HepG2 (cell line): ENCODE data around the gene IL17RB. TPM values are rescaled to one million over a fixed set of nuclear protein-coding genes. Genes with fewer than 3 reads are reported as not detected.

Experiments
- DR1 ChIP-seq: sonication (generic); formaldehyde crosslinking; IDR thresholded peaks from 2 replicates; pipeline ENCODE4 v1.8.0; 2021; ENCODE audit warnings: mild to moderate bottlenecking, missing genetic modification reagents, inconsistent platforms
- EEA1 ChIP-seq: sonication (generic); formaldehyde crosslinking; IDR thresholded peaks from 2 replicates; pipeline ENCODE4 v1.5.1; 2020; ENCODE audit warnings: mild to moderate bottlenecking, missing genetic modification reagents, borderline replicate concordance
- MED8 ChIP-seq: sonication (generic); formaldehyde crosslinking; IDR thresholded peaks from 2 replicates; pipeline ENCODE4 v1.8.1; 2023; ENCODE audit warnings: mild to moderate bottlenecking, missing genetic modification reagents; ENCODE audit not compliant: insufficient replicate concordance
- ONECUT2 ChIP-seq: sonication (generic); formaldehyde crosslinking; IDR thresholded peaks from 2 replicates; pipeline ENCODE4 v1.4.0; 2020; ENCODE audit warnings: missing genetic modification reagents
- PHF20 ChIP-seq: sonication (generic); formaldehyde crosslinking; IDR thresholded peaks from 2 replicates; pipeline ENCODE4 v1.5.0; 2020; ENCODE audit warnings: mild to moderate bottlenecking, missing genetic modification reagents
- POLR2A ChIP-seq, 2 experiments: IDR thresholded peaks; 2 replicates each; pipeline ENCODE4 v1.6.1; 2011; ENCODE audit warnings: low read depth in 2 of 2, low read length in 2 of 2, mild to moderate bottlenecking in 1 of 2, moderate library complexity in 1 of 2; ENCODE audit not compliant: insufficient read depth in 1 of 2
- POLR2AphosphoS5 ChIP-seq: IDR thresholded peaks from 2 replicates; pipeline ENCODE4 v1.6.1; 2012; ENCODE audit warnings: low read depth, low read length
- REST ChIP-seq, 2 experiments: IDR thresholded peaks; 2 replicates each; pipeline ENCODE4 v1.6.1; 2011 to 2012; ENCODE audit warnings: low read length in 2 of 2, borderline replicate concordance in 1 of 2, low read depth in 1 of 2, mild to moderate bottlenecking in 1 of 2, moderate library complexity in 1 of 2
- RFX5 ChIP-seq: IDR thresholded peaks from 2 replicates; pipeline ENCODE4 v1.6.1; 2011; ENCODE audit warnings: low read depth, low read length, improper control_type of control experiment
- SMC3 ChIP-seq: IDR thresholded peaks from 2 replicates; pipeline ENCODE4 v1.6.1; 2011; ENCODE audit warnings: low read length, improper control_type of control experiment
- SMYD3 ChIP-seq: sonication (generic); formaldehyde crosslinking; IDR thresholded peaks from 2 replicates; pipeline ENCODE4 v1.8.1; 2023; ENCODE audit warnings: mild to moderate bottlenecking, missing genetic modification reagents
- SP2 ChIP-seq: sonication (generic); formaldehyde crosslinking; IDR thresholded peaks from 2 replicates; pipeline ENCODE4 v1.5.1; 2020; ENCODE audit warnings: mild to moderate bottlenecking, missing genetic modification reagents
- YEATS2 ChIP-seq: sonication (generic); formaldehyde crosslinking; IDR thresholded peaks from 2 replicates; pipeline ENCODE4 v1.4.0; 2020; ENCODE audit warnings: missing genetic modification reagents, borderline replicate concordance
- ZNF34 ChIP-seq: sonication (generic); formaldehyde crosslinking; IDR thresholded peaks from 2 replicates; pipeline ENCODE4 v1.4.0; 2020; ENCODE audit warnings: mild to moderate bottlenecking, missing genetic modification reagents, borderline replicate concordance
- ZNF432 ChIP-seq: sonication (generic); formaldehyde crosslinking; IDR thresholded peaks from 2 replicates; pipeline ENCODE4 v1.5.0; 2020; ENCODE audit warnings: missing genetic modification reagents, mild to moderate bottlenecking, borderline replicate concordance
- ZNF850 ChIP-seq: sonication (generic); formaldehyde crosslinking; conservative IDR thresholded peaks from 2 replicates; pipeline ENCODE4 v1.9.0; 2021; ENCODE audit warnings: mild to moderate bottlenecking, missing genetic modification reagents
- ZSCAN21 ChIP-seq: sonication (generic); formaldehyde crosslinking; IDR thresholded peaks from 2 replicates; pipeline ENCODE4 v1.8.0; 2022; ENCODE audit warnings: mild to moderate bottlenecking, missing genetic modification reagents, moderate library complexity, borderline replicate concordance
- polyA plus RNA-seq, 8 experiments: library from polyadenylated mRNA; depleted of rRNA in 3 of 8; stranded (reverse) in 7 of 8; unstranded in 1 of 8; fragments of >200 nt; fragmentation: Illumina TruSeq in 4 of 8; extraction: Trizol in 4 of 8; gene quantifications; 2 replicates each; pipeline versions ENCODE4 v1.2.1 to v1.2.3, GENCODE V29; 2011 to 2016; ENCODE audit warnings: low read depth in 4 of 8, missing spikeins in 1 of 8, mixed read lengths in 1 of 8; ENCODE audit not compliant: insufficient read depth in 1 of 8
- total RNA-seq, 5 experiments: library from RNA; depleted of rRNA; stranded (reverse); fragments of >200 nt; fragmentation: Illumina TruSeq; extraction: Trizol; gene quantifications; 2 replicates each; pipeline ENCODE4 v1.2.3, GENCODE V29; 2016; ENCODE audit warnings: low read depth in 1 of 5
- TF ChIP-seq, protein P1 (sequence below): fragments of 450-650 bp; IDR thresholded peaks from 2 replicates; pipeline ENCODE4 v1.6.1; 2017
- TF ChIP-seq, protein P2 (sequence below): sonication (generic); formaldehyde crosslinking; IDR thresholded peaks from 2 replicates; pipeline ENCODE4 v1.4.0; 2020; ENCODE audit warnings: missing genetic modification reagents
- TF ChIP-seq, protein P3 (sequence below): sonication (generic); formaldehyde crosslinking; IDR thresholded peaks from 2 replicates; pipeline ENCODE4 v1.5.0; 2020; ENCODE audit warnings: mild to moderate bottlenecking, missing genetic modification reagents

The IL17RB gene
- total and polyA plus RNA-seq, 2 of the 13 experiments (the other 11 are each of a cell fraction or from before 2014, with no cell fraction given), result 130 to 190 TPM

- TF ChIP-seq EEA1, result no peak
- TF ChIP-seq REST (IDR thresholded peaks at IDR 0.05; ENCODE audit: borderline replicate concordance in 1 of 2, low read depth in 1 of 2, low read length in 2 of 2), result no peak
- no peak for TF ChIP-seq RFX5
- TF ChIP-seq, protein P1, sequence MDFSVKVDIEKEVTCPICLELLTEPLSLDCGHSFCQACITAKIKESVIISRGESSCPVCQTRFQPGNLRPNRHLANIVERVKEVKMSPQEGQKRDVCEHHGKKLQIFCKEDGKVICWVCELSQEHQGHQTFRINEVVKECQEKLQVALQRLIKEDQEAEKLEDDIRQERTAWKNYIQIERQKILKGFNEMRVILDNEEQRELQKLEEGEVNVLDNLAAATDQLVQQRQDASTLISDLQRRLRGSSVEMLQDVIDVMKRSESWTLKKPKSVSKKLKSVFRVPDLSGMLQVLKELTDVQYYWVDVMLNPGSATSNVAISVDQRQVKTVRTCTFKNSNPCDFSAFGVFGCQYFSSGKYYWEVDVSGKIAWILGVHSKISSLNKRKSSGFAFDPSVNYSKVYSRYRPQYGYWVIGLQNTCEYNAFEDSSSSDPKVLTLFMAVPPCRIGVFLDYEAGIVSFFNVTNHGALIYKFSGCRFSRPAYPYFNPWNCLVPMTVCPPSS, result no peak
- TF ChIP-seq ZSCAN21 (CRISPR knock-in tag), result no peak
- TF ChIP-seq POLR2A (IDR thresholded peaks at IDR 0.05; ENCODE audit: insufficient read depth in 1 of 2, low read depth in 2 of 2, low read length in 2 of 2), result peak in 1 of 2 experiments; percentile 23; a peak in 1 of 4 replicates
- TF ChIP-seq DR1 (CRISPR knock-in tag), result no peak
- TF ChIP-seq, protein P2, sequence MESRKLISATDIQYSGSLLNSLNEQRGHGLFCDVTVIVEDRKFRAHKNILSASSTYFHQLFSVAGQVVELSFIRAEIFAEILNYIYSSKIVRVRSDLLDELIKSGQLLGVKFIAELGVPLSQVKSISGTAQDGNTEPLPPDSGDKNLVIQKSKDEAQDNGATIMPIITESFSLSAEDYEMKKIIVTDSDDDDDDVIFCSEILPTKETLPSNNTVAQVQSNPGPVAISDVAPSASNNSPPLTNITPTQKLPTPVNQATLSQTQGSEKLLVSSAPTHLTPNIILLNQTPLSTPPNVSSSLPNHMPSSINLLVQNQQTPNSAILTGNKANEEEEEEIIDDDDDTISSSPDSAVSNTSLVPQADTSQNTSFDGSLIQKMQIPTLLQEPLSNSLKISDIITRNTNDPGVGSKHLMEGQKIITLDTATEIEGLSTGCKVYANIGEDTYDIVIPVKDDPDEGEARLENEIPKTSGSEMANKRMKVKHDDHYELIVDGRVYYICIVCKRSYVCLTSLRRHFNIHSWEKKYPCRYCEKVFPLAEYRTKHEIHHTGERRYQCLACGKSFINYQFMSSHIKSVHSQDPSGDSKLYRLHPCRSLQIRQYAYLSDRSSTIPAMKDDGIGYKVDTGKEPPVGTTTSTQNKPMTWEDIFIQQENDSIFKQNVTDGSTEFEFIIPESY, result no peak
- TF ChIP-seq MED8, result no peak
- no peak for TF ChIP-seq SP2 (CRISPR knock-in tag)
- no peak for TF ChIP-seq SMC3
- TF ChIP-seq, protein P3, sequence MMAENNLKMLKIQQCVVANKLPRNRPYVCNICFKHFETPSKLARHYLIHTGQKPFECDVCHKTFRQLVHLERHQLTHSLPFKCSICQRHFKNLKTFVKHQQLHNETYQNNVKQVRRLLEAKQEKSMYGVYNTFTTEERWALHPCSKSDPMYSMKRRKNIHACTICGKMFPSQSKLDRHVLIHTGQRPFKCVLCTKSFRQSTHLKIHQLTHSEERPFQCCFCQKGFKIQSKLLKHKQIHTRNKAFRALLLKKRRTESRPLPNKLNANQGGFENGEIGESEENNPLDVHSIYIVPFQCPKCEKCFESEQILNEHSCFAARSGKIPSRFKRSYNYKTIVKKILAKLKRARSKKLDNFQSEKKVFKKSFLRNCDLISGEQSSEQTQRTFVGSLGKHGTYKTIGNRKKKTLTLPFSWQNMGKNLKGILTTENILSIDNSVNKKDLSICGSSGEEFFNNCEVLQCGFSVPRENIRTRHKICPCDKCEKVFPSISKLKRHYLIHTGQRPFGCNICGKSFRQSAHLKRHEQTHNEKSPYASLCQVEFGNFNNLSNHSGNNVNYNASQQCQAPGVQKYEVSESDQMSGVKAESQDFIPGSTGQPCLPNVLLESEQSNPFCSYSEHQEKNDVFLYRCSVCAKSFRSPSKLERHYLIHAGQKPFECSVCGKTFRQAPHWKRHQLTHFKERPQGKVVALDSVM, result peak; percentile 91
- TF ChIP-seq POLR2AphosphoS5, result peak; percentile 20
- TF ChIP-seq ONECUT2 (CRISPR knock-in tag), result no peak
- no peak for TF ChIP-seq ZNF34 (CRISPR knock-in tag)
- TF ChIP-seq SMYD3 (CRISPR knock-in tag), result no peak
- no peak for TF ChIP-seq PHF20 (CRISPR knock-in tag)
- no peak for TF ChIP-seq YEATS2 (CRISPR knock-in tag)
- no peak for TF ChIP-seq ZNF850
- no peak for TF ChIP-seq ZNF432 (CRISPR knock-in tag)
- TF ChIP-seq, all 625 proteins: peak for 5
Measured at GRCh38 chr3:53865732-53866499, 19.5 kb downstream of the IL17RB start (continued).
